Measurements from ENCODE around the gene PGBD5.

The PGBD5 gene

GRCh38 chr1:230282157-230282556 is 144.0 kb downstream of the PGBD5 start:
- H3K4me2 ChIP-seq (ENCODE audit: low read length), result no peak overlapping the region
- no peaks in the 10 kb centered on the region for H3K27me3 ChIP-seq (ENCODE audit: low read depth, low read length)
- H3K79me2 ChIP-seq (ENCODE audit: low read length), result no peaks in the 10 kb centered on the region
- no peak overlapping the region for H3K4me3 ChIP-seq (ENCODE audit: low read length)
- H3K36me3 ChIP-seq (replicated peaks; ENCODE audit: low read depth, low read length), result peaks cover 9% of the 10 kb centered on the region
- H3K9me3 ChIP-seq (ENCODE audit: insufficient read depth, low read length), result no peaks in the 10 kb centered on the region
- H2AFZ ChIP-seq (ENCODE audit: low read depth, low read length), result no peak overlapping the region
- no peaks in the 10 kb centered on the region for H4K20me1 ChIP-seq (ENCODE audit: insufficient read depth, low read length)
- peaks cover 8% of the 10 kb centered on the region for H3K4me1 ChIP-seq (ENCODE audit: low read length)
- no peak for TF ChIP-seq CTCF (IDR thresholded peaks at IDR 0.05; ENCODE audit: low read depth, low read length)
- no peak for TF ChIP-seq EZH2phosphoT487 (IDR thresholded peaks at IDR 0.05; ENCODE audit: low read depth)
- no peak overlapping the region for H3K9ac ChIP-seq (ENCODE audit: low read length)
- no peak overlapping the region for H3K27ac ChIP-seq (ENCODE audit: low read length)

- Histone ChIP-seq H3K27ac (ENCODE audit: low read length) (no peak overlapping the region), H3K79me2 (ENCODE audit: low read length) (no peaks in the 10 kb centered on the region), H3K4me2 (ENCODE audit: low read length) (no peak overlapping the region), H3K9me3 (ENCODE audit: insufficient read depth, low read length) (no peaks in the 10 kb centered on the region), H2AFZ (ENCODE audit: low read depth, low read length) (no peak overlapping the region), H3K36me3 (replicated peaks; ENCODE audit: low read depth, low read length) (peaks cover 10% of the 10 kb centered on the region), H3K4me3 (ENCODE audit: low read length) (no peak overlapping the region), H4K20me1 (ENCODE audit: insufficient read depth, low read length) (no peaks in the 10 kb centered on the region), H3K27me3 (ENCODE audit: low read depth, low read length) (no peaks in the 10 kb centered on the region), H3K9ac (ENCODE audit: low read length) (no peak overlapping the region), H3K4me1 (ENCODE audit: low read length) (peaks cover 8% of the 10 kb centered on the region)
- TF ChIP-seq EZH2phosphoT487 (IDR thresholded peaks at IDR 0.05; ENCODE audit: low read depth) (no peak), CTCF (IDR thresholded peaks at IDR 0.05; ENCODE audit: low read depth, low read length) (no peak)
Observed at GRCh38 chr1:230281556-230281955, 144.6 kb downstream of the PGBD5 start.

GRCh38 chr1:230280906-230281413 is 145.2 kb downstream of the PGBD5 start:
- Histone ChIP-seq H3K27ac (ENCODE audit: low read length) (no peak overlapping the region), H3K9ac (ENCODE audit: low read length) (no peak overlapping the region), H3K79me2 (ENCODE audit: low read length) (no peaks in the 10 kb centered on the region), H3K27me3 (ENCODE audit: low read depth, low read length) (no peaks in the 10 kb centered on the region), H3K9me3 (ENCODE audit: insufficient read depth, low read length) (no peaks in the 10 kb centered on the region), H3K4me3 (ENCODE audit: low read length) (no peak overlapping the region), H3K4me1 (ENCODE audit: low read length) (peaks cover 8% of the 10 kb centered on the region), H3K4me2 (ENCODE audit: low read length) (no peak overlapping the region), H2AFZ (ENCODE audit: low read depth, low read length) (no peak overlapping the region), H3K36me3 (replicated peaks; ENCODE audit: low read depth, low read length) (peaks cover 14% of the 10 kb centered on the region), H4K20me1 (ENCODE audit: insufficient read depth, low read length) (no peaks in the 10 kb centered on the region)
- no peak for TF ChIP-seq EZH2phosphoT487 (IDR thresholded peaks at IDR 0.05; ENCODE audit: low read depth)
- no peak for TF ChIP-seq CTCF (IDR thresholded peaks at IDR 0.05; ENCODE audit: low read depth, low read length)

- Histone ChIP-seq H3K79me2 (ENCODE audit: low read length) (no peaks in the 10 kb centered on the region), H4K20me1 (ENCODE audit: insufficient read depth, low read length) (no peaks in the 10 kb centered on the region), H3K27ac (ENCODE audit: low read length) (no peak overlapping the region), H3K36me3 (replicated peaks; ENCODE audit: low read depth, low read length) (peaks cover 17% of the 10 kb centered on the region), H3K4me3 (ENCODE audit: low read length) (no peak overlapping the region), H3K9me3 (ENCODE audit: insufficient read depth, low read length) (no peaks in the 10 kb centered on the region), H3K4me1 (ENCODE audit: low read length) (peaks cover 8% of the 10 kb centered on the region), H3K4me2 (ENCODE audit: low read length) (no peak overlapping the region), H2AFZ (ENCODE audit: low read depth, low read length) (no peak overlapping the region), H3K9ac (ENCODE audit: low read length) (no peak overlapping the region), H3K27me3 (ENCODE audit: low read depth, low read length) (no peaks in the 10 kb centered on the region)
- TF ChIP-seq EZH2phosphoT487 (IDR thresholded peaks at IDR 0.05; ENCODE audit: low read depth), result no peak
- TF ChIP-seq CTCF (IDR thresholded peaks at IDR 0.05; ENCODE audit: low read depth, low read length), result no peak
Observed at GRCh38 chr1:230280054-230280795, 145.9 kb downstream of the PGBD5 start.
